Stimulated activated CD4-positive, alpha-beta T cell treated with anti-CD3 and anti-CD28 coated beads, Interleukin-12 subunit alpha, Interleukin-12 subunit beta, amount 100 ng/mL, for 48 hours (primary cell): Measurements from ENCODE around the gene SORCS3.
A peak's percentile ranks its signal among the peaks of the same experiment; 100 is the strongest.

Experiments
- DNase-seq, 3 donors: peaks; one replicate each; pipeline ENCODE4 v3.0.0-alpha.2; 2020; ENCODE audit warnings: low read depth in 2 of 3, low spot score in 1 of 3

SORCS3 gene

DNA sequence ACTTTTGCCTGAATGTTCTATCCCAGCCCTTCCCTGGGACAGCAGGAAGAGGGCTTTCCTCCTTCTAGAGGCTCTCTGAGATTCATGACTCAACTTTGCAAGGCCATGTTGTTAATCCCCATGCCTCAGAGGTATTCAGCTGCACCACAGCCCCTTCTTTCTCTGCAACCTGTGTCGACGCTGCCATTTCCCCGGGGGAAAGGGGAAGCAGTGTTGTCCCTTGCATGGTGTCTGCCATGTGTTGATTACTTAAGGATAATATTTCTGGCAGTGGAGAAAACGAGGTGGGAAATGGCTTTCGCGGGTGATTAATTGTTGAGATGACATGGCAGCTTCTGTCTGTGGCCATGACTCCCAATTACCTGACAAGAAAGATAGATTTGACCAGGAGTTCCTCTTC is 133.1 kb downstream of the SORCS3 start:
- DNase-seq = no peak

DNA sequence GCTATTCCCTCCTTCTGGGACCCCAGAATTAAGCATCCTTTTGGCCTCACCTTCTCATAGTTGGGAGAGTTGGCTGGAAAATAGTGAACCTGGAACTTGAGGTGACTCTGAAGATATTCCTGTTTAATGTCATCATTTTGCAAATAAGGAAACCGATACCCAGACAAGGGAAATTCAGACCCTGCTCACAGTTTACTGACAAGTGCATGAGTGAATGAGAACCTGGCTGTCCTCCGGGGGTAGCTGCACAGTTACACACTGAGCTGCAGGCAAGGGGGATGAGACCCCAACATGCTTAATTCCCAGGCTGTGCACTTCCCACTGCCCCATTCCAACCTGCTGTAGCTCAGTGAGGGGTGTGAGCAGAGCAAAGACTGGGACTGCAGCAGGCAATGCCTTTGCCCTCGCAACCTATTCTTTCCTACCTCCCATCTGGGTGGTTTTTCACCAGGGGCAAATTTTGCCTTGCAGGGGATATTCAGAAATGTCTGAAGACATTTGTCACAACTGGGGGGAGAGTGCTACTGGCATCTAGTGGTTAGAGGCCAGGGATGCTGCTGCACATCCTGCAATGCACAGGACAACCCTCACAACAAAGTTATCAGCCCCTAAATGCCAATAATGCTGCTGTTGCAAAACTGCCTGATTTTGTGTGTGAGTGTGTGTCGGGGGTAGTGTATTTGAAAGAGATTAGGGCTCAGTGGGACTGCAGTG is 136.2 kb downstream of the SORCS3 start:
- no peak for DNase-seq

DNA sequence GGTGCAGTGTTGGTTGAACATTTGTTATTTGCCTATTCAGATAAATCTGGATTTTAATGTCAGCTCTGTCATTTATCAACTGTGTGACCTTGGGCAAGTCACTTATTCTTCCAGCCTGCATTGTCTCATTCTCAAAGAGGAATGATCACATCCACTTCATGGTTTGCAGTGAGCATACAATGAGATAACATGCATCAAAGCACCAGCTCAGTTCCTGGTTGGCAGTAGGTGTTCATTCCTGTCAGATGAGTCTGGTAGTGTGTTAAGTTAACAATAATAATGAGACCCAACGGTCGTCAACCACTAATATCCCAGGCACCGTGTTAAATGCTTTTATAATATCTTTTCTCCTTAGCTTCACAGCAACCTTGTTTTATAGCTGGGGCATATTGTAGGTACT is 137.3 kb downstream of the SORCS3 start:
- no peak for DNase-seq

DNA sequence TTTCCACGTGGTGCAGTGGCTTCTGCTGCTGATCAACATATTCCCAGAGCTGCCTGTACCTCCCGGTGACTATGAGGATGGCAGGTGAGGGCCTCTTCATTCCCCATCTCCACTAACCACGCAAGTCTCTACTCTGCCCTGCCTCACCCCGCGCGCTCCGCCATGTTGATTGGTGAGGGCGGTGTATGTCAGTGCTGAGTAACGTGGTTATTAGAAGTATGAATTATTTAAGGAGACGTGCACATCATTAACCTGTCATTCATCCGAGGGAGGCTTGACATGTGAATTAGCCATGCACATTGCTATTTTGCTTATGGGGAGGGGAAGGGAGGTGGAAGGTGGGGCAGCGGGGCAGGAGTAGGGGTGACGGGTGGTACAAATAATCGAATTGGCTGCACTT is 138.6 kb downstream of the SORCS3 start:
- no peak for DNase-seq

DNA sequence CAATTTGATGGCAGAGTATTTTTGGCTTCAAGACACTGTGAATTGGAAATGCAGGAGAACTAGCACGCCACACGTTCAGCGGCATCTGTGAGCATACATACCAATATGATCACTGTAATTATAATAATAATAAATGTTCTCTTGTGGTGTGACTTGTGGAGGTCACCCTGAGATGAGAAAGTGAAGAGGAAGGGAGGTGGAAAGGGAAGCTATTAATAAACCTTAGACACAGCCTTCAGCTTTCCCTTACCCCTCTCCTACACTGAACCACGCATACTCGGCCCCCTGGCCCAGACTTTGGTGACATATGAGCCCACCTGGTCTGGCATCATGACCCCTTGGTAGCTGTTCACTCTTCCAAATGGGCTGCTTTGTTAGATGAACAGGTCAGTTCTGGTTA is 139.1 kb downstream of the SORCS3 start:
- DNase-seq = no peak

DNA sequence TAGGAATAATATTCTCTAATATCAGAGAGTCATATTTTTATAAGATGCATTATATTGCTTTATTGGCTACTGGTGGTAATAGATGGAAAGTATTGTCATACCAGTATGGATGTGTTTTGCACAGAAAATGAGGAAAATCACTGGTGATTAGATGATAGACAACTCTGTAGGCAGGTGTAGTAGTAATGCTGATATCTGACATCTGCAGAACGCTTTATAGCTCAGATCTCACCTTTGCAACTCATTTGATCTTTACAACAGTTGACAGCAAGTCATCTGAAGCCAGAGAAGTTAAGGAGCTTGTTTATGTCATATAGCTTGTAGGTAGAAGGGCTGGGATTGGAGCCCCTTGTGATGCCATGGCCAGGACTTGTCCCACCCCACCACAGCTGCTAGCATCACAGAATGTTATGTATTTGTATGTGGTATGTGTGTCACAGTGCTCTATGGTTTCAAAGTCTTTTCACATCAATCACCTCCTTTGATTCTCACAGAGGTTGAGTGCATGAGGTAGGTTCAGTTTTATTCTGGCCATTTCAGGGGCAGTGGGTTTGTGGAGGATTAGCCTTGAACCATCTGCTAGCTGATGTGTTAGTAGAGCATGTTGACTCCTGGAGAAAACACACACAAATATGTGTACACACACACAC is 140.0 kb downstream of the SORCS3 start:
- no peak for DNase-seq

DNA sequence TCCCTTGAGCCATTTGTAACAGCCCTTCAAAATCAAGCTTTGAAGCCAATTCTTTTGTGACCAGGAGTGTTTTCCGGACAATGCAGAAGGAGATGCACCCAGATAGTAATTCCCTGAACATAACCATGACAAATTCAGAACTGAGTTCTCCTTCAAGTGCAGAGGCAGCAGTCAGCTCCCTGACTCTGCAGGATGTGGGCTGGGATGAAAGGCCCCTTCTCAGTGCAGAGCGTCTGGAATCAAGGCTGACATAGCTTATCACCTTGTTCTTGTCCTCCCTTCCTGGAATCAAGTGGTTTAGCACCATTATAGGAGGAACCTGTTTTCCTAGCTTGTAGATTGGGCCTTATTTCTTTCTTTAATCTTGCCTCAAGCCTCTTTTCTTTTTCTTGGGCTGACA is 143.4 kb downstream of the SORCS3 start:
- DNase-seq = no peak

DNA sequence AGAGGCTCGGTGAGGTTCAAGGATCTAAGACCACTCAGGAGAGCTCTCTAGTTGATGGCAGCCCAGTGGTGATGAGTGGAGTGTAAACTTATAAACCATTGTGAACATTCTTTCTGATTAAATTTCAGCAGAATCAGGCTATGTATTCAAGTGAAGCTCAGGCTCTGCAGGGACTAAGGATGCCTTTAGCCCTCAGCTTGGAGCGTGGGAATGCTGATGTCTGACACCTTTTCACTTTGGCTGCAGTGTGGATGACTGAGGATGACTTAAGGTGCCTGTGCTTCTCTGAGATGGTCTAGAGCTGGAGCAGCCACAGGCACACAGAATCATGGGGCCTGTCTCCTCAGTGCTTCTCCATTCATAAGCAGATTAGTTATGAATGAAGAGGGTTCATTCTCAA is 150.4 kb downstream of the SORCS3 start:
- no peak for DNase-seq

DNA sequence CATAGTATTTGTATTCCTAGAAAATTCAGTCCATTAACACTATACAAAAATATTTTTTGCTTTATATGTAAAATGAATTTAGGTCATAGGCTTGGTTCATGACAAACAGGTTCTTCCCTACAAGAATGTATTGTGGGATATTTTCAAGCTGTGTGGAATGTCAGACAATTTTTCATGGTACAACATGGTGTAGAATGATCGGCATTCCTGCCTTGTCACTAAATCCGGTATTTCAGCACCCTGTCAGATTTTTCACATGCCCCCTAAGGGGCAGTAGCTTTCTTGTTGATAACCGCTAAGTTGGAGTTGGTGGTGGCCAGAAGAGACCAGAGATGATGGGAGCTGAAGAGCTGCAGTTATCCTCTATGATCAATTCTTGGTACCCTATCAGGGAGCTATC is 154.3 kb downstream of the SORCS3 start:
- DNase-seq = no peak

DNA sequence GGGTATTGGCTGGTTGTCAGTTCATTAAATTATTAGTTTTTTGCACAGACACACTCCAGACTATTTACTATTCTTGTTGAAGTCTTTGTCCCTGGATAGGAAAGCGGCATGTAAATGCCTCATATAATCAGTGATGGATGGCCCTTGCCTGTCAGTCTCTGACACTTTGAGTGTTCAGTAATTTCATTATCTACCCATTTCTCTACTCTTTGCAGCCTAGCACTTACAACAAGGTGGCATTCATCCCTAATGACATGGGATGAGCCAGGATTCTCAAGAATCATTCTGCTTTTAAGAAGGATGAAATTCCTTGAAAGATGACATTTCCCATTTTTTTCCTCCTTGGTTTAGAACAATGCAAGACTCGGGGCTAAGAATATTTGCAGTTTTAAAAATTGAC is 155.7 kb downstream of the SORCS3 start:
- DNase-seq = no peak

DNA sequence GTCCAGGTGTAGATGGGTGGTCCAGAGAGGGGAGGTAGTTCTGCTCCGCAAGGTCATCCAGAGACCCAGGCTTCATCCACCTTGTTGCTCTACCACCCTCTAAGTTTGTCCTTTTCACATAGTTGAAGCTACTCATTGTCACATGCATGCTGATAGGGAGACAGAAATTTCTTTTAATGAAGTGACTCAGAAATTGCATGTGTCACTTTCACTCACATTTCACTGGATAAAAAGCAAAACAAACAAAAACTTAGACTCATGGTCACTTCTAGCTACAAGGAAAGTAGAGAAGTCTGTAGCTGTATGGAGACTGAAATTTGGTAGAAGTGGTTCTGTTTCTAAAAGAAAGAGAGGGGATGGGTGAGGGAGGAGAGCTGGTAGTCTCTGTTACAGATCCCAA is 161.9 kb downstream of the SORCS3 start:
- DNase-seq = no peak

DNA sequence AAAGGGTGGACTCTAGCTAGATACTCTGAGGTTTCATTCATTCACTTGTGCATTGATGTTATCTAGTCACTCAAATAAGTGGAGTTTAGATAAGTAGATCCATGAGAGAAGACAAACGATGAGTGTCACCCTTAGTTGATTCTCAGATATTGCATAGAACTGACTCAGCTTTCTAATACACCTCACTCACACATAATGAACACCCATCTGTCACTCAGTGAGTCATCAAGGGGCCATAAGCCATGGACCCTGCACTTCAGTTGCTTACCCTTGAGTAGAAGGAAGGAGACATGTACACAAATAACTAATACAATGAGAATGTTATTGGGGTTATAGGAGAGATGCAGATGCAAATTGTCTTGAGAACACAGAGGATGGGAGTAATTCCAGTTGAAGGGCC is 163.8 kb downstream of the SORCS3 start:
- no peak for DNase-seq

DNA sequence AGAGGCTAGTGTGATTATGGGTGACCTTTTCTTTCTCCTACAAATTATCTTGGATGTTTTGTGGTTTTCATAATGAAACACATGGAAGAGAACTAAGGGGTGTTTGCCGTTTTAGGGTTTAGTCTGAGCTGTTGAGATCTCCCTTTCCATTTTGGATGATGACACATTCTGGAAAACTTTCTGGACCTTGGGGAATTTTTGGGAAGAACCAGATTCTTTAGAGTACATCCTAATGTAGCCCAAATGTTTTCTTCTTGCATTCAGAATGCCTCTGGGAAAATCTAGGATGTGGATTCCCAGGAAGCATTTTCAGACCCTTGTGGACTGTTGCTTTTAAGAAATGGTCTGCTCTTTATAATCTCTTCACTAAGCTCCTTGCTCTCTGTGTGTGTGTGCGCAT is 165.7 kb downstream of the SORCS3 start:
- no peak for DNase-seq

DNA sequence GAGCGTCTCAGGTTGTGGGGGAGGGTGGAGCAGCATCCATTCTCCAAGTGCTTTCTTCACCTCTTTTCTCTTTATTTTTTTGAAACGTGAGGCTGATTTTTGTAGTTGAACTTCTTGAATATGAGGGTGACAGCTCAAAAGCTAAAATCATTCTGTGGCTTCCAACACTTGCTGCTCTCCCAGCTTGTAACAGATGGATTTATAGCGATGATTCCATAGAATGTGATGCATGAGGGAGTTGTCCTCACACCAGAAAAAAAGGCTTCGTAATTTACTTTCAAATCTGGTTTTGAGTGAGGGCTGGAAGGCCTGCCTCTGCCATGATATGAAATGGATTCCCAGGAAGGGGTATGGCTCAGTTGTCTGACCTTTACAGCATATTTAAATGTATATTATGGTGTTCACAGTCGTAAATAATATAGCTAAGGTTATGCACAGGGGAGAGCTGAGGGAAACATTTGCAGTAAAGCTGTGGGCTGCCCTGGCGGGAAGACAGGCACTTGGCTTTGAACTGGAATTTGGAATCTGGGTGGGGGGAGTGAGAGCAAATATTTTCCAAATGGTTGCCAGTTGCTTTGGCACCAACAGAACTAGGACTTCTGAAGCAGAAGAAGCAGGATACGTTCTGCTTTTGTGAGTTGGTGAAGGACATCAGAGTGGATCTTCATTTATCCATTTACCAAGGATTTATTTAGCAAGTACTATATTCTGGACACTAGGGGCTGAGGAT is 166.7 kb downstream of the SORCS3 start:
- DNase-seq = no peak

DNA sequence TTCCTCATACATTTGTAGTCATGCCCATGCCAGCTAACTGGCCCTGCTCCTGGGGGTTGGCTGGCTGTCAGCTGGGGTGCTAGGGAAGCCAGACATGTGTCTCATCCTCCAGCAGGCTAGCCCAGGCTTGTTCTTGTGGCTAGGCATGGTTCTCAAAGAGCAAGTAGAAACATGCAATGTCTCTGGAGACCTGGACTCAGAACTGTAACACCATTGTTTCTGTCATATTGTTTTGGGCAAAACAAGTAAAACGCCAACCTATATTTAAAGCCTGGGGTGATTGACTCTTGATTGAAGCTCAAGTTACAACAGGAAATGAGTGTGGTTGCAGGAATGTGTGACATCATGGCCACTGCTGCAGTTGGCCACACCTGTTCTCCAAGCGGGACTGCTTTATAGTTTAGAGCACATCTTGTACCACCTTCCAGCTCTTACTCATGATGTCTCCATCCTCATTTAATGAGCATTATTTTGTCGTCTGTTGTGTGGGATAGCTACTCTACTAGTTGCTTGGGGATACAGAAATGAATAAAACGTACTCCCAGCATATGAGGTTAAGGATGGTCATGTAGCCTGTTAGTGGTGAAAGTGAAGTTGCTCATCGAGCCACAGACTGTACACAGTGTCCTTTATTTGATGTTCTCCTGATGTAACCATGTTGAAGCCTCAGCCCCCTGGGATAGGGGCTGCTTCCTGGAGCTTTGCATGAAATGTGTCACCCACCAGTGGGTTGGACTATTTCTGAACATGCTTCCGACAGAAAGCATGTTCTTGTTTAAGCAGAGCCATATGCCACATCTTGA is 168.4 kb downstream of the SORCS3 start:
- no peak for DNase-seq

DNA sequence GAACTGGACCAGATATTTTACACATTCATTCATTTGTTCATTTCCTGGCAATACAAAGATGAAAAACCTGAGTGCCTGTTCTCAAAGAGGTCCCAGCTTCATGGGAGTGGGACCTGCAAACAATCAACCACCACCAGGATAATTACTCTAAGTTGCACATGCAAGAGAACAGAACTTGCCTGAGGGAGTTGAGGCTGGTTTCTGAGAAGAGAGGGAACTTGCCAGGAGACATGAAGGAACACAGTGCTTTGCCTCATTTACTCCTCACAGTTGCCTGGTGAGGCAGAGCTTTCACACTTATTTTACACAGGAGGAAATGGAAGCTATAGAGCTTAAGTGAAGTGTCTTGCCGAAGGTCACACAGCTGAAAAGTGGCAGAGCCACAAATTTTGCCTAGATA is 170.1 kb downstream of the SORCS3 start:
- DNase-seq = no peak

DNA sequence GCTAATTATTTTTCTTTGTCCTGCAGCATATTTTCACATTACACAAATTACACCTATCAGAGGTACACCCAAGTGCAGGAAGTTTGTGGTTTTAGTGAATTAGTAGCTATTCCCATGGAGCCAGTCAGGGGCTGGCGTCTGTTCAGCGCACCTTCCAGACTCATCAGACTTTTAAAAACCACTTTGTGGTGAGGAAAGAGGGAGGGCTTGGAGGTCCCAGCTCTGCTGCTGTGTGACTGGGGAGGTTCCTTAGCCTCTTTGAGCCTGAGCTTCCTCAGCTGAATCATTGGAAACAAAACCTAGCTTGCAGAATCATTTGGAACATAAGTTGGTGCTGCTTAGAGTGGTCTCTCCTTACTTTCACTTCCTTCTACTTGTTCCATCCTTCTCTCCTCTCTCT is 175.4 kb downstream of the SORCS3 start:
- no peak for DNase-seq

DNA sequence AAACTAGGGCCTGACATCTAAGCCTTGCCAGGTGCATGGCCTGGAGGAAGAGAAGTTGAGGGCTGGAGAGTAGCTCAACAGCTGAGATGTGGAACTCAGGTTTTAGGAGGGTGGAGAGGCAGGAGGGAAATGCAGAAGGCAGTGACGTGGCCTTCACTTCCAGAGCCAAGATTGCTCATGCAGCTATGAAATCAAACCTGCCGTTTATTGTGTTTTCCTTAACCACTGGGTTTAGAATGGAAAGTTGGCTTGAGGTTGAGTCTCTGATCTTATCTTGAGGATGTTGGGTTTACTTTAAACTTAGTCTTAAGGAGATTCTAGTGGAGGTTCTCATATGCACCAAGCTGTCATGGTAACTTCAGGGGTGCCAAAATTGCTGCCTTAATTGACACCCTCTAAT is 178.6 kb downstream of the SORCS3 start:
- DNase-seq = no peak

DNA sequence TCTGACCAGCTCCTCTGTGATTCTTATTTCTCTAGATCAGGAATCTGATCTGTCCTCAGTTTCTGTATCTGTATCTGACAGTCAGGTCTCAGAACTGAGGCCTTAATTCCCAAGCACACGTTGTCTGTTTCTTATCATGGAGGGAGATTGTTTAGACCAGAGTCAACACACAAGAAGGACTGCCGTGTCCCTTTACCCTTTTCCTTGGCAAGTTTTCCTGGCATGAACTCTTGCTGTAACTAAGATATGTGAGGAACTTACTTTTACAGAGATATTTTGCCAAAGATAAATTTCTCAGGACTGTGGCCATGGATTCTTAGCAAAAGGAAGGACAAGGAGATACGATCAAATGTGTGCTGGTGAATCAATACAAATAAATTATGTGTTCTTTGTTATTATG is 181.0 kb downstream of the SORCS3 start:
- DNase-seq = no peak

DNA sequence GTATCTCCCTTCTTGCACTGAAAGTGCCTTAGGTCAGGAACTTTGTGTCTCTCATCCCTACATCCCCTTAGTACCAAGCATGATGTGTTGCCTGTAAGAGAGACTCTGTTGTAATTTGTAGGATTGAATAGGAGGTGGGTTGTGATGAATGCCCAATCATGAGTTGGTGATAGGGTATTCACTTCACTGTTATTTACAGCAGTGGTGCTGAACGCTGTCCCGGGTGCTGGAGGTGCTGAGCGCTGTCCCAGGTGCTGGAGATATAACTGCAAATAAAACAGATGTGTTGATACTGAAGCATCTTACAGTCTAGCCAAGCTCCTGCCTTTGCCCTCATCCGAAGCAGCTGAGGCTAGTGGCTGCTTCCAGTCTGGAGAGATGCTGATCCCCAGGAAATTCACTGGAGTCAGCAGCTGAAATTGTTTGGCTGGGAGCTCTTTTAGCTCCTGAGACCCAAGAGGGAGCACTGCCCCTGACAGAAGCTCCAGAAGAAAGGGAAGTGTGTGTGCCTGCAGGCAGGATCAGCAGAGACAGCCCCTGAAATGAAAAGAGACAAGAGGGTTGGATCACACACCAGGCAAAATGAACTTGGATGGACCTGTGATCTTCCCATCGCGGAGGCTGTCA is 183.4 kb downstream of the SORCS3 start:
- peak; percentile 3 to 6 (median 5) for DNase-seq

DNA sequence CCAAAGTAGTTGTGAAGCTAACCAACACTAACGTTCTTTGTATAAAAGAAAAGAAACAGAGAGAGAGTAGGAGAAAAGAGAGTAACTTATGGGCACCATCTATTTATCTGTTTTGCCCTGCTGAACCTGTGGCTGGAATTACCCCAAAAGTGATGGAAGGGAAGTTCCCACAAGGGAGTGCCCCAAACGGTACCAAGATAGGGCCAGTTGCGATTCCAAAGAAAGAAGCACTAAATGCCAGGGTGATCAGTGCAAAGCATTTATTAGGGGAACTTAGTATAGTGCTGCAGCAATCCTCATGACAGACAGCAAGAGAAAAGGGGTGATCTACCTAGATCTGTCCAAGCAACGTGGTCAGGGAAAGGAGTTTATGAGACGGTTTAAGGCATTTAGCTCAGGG is 190.2 kb downstream of the SORCS3 start:
- no peak for DNase-seq
